Body of pancreas (tissue), 4 donors: Measurements from ENCODE around the gene KIF18B. TPM values are rescaled to one million over a fixed set of nuclear protein-coding genes. Genes with fewer than 3 reads are reported as not detected.

Source experiments
- ATAC-seq: fragments of 150-250 bp; one replicate; pipeline ENCODE4 v1.9.1; 2016
- DNase-seq, 4 donors: peaks; one replicate each; pipeline ENCODE4 v3.0.0-alpha.2; 2019
- H3K27ac ChIP-seq, 4 donors: fragments of 200-600 bp; sonication (generic); 1 replicate in 3 of 4; 2 replicates in 1 of 4; pipeline versions ENCODE4 v1.5.1 to v1.6.1; 2016 to 2019; ENCODE audit warnings: mild to moderate bottlenecking in 1 of 4, mixed read lengths in 1 of 4, moderate library complexity in 1 of 4
- H3K27me3 ChIP-seq, 2 donors: fragments of 200-600 bp; sonication (generic); one replicate each; pipeline ENCODE4 v1.6.0; 2016; ENCODE audit warnings: mild to moderate bottlenecking in 1 of 2
- H3K36me3 ChIP-seq, 2 donors: fragments of 200-600 bp; sonication (generic); replicated peaks in 1 of 2; 2 replicates each; pipeline ENCODE4 v1.5.1; 2016; ENCODE audit warnings: low read depth in 2 of 2; ENCODE audit not compliant: insufficient read depth in 1 of 2
- H3K4me1 ChIP-seq: fragments of 200-600 bp; sonication (generic); one replicate; pipeline ENCODE4 v1.6.0; 2016
- H3K4me3 ChIP-seq, 2 donors: fragments of 200-600 bp; sonication (generic); 1 replicate in 1 of 2; 2 replicates in 1 of 2; pipeline ENCODE4 v1.5.1; 2016 to 2019
- H3K9me3 ChIP-seq, 3 donors: fragments of 200-600 bp; sonication (generic); 1 replicate in 2 of 3; 2 replicates in 1 of 3; pipeline ENCODE4 v1.5.1; 2016
- CTCF ChIP-seq, 7 experiments: fragments of 450-650 bp in 4 of 7; fragments of 200-600 bp in 3 of 7; sonication (generic) in 3 of 7; IDR thresholded peaks; one replicate each; pipeline ENCODE4 v1.5.1; 2016 to 2019; ENCODE audit warnings: antibody characterized with exemption in 7 of 7
- POLR2A ChIP-seq, 3 donors: fragments of 450-650 bp; IDR thresholded peaks; one replicate each; pipeline ENCODE4 v1.6.1; 2016; ENCODE audit warnings: antibody characterized with exemption in 3 of 3, mild to moderate bottlenecking in 2 of 3
- WGBS, 2 donors: methylation state at CpG; one replicate each; pipeline ENCODE4 v1.1.5; 2017; 5-methylcytosine and 5-hydroxymethylcytosine counted together
- intact Hi-C: fragments of 100-400 bp; cut with DNase I; formaldehyde crosslinking; loops from one replicate; pipeline ENCODE4 v1.15.1; 2023
- total RNA-seq, 2 donors: library from RNA; depleted of rRNA; stranded (reverse); fragments of >200 nt; gene quantifications; one replicate each; pipeline ENCODE4 v1.1.0, GENCODE V29; 2016

Gene KIF18B
- total RNA-seq, 2 donors from 2014 or later, result 0.26 TPM; not detected in 1

- no peak for ATAC-seq
- no peak overlapping the region for H3K4me3 ChIP-seq
- no peaks in the 10 kb centered on the region for H3K9me3 ChIP-seq
- no peak overlapping the region for H3K27ac ChIP-seq
- 96 to 97% methylated on average over 6 to 31 of the region's 34 CpGs for WGBS, 2 donors
- no peaks in the 10 kb centered on the region for H3K4me1 ChIP-seq
- intact Hi-C loops, result loop anchor here (5.0 kb wide), 1 partner anchor 73 kb away; no protein-coding TSS in a partner anchor
- no peaks in the 10 kb centered on the region for H3K36me3 ChIP-seq
- H3K27me3 ChIP-seq, result no peaks in the 10 kb centered on the region
- DNase-seq, result no peak
- TF ChIP-seq POLR2A (IDR thresholded peaks at IDR 0.05) (no peak), CTCF (IDR thresholded peaks at IDR 0.05) (no peak)
Measured at GRCh38 chr17:44933824-44934744, 13.5 kb downstream of the KIF18B start.

- TF ChIP-seq POLR2A (IDR thresholded peaks at IDR 0.05) (no peak), CTCF (IDR thresholded peaks at IDR 0.05) (no peak)
- WGBS, 2 donors, result 78 to 83% methylated on average over 3 to 6 of the region's 6 CpGs
- Histone ChIP-seq H3K9me3 (no peaks in the 10 kb centered on the region), H3K4me1 (no peaks in the 10 kb centered on the region), H3K4me3 (no peak overlapping the region), H3K27me3 (no peaks in the 10 kb centered on the region), H3K27ac (no peak overlapping the region), H3K36me3 (no peaks in the 10 kb centered on the region)
- ATAC-seq (no peak), DNase-seq (no peak)
- intact Hi-C loops, result loop anchor here (5.0 kb wide), 1 partner anchor 75 kb away; no protein-coding TSS in a partner anchor
Measured at GRCh38 chr17:44932787-44933097, 14.8 kb downstream of the KIF18B start.

GRCh38 chr17:44932096-44932786 lies 15.3 kb downstream of the KIF18B start:
- DNase-seq, result no peak
- intact Hi-C loops, result loop anchor here (5.0 kb wide), 1 partner anchor 75 kb away; no protein-coding TSS in a partner anchor
- TF ChIP-seq CTCF (IDR thresholded peaks at IDR 0.05), result no peak
- TF ChIP-seq POLR2A (IDR thresholded peaks at IDR 0.05), result no peak
- H3K9me3 ChIP-seq, result no peaks in the 10 kb centered on the region
- 88 to 92% methylated on average over 5 to 8 of the region's 8 CpGs for WGBS, 2 donors
- no peaks in the 10 kb centered on the region for H3K36me3 ChIP-seq
- H3K27ac ChIP-seq, result no peak overlapping the region
- ATAC-seq, result no peak
- H3K4me1 ChIP-seq, result no peaks in the 10 kb centered on the region
- no peak overlapping the region for H3K4me3 ChIP-seq
- no peaks in the 10 kb centered on the region for H3K27me3 ChIP-seq

- H3K4me1 ChIP-seq, result no peaks in the 10 kb centered on the region
- no peaks in the 10 kb centered on the region for H3K36me3 ChIP-seq
- no peak for ATAC-seq
- no peak overlapping the region for H3K4me3 ChIP-seq
- no peaks in the 10 kb centered on the region for H3K27me3 ChIP-seq
- no peak for DNase-seq
- no peak overlapping the region for H3K27ac ChIP-seq
- no peak for TF ChIP-seq CTCF (IDR thresholded peaks at IDR 0.05)
- no peak for TF ChIP-seq POLR2A (IDR thresholded peaks at IDR 0.05)
- 85 to 95% methylated on average over 5 of the region's 5 CpGs for WGBS, 2 donors
- intact Hi-C loops, result loop anchor here (5.0 kb wide), 1 partner anchor 76 kb away; no protein-coding TSS in a partner anchor
- H3K9me3 ChIP-seq, result no peaks in the 10 kb centered on the region
Measured at GRCh38 chr17:44931376-44931775, 16.2 kb downstream of the KIF18B start.
